ENCODE measurements around the gene CTCFL.

GRCh38 chr20:57573242-57573641 is 48.3 kb upstream of the CTCFL start:
- TF ChIP-seq YY1 (IDR thresholded peaks at IDR 0.05; ENCODE audit: insufficient read depth, insufficient read length) (no peak), ZNF274 (IDR thresholded peaks at IDR 0.05; ENCODE audit: low read depth, low read length) (no peak)

All from NT2/D1 (cell line).